DLD1 (cell line): ENCODE results near the gene LCN15.
"Not testable (repeated sequence)": the region's sequence is repeated elsewhere in the genome, so short reads cannot be mapped to it uniquely, and the experiment has no call there.

Experiments
- in situ Hi-C: cut with HindIII; loops from 2 replicates; pipeline ENCODE4 v1.10.0; 2017; ENCODE audit warnings: low sequenced_read_pairs

Gene LCN15

DNA sequence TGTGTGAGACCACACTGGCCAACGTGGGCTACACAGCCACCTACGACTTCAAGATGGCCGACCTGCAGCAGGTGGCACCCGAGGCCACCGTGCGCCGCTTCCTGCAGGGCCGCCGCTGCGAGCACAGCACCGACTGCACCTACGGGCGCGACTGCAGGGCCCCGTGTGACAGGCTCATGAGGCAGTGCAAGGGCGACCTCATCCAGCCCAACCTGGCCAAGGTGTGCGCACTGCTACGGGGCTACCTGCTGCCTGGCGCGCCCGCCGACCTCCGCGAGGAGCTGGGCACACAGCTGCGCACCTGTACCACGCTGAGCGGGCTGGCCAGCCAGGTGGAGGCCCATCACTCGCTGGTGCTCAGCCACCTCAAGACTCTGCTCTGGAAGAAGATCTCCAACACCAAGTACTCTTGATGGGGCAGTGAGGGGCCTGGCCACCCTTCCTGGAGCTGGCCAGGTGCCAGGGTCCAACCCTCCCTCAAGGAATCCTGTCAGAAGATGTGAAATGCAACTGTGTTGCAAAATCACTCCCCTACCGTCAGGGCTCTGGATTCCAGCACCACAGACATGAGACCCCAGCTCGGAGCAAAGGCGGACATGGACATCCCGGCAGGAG lies 40.8 kb downstream of the LCN15 start:
- in situ Hi-C loops: no loop called here

DNA sequence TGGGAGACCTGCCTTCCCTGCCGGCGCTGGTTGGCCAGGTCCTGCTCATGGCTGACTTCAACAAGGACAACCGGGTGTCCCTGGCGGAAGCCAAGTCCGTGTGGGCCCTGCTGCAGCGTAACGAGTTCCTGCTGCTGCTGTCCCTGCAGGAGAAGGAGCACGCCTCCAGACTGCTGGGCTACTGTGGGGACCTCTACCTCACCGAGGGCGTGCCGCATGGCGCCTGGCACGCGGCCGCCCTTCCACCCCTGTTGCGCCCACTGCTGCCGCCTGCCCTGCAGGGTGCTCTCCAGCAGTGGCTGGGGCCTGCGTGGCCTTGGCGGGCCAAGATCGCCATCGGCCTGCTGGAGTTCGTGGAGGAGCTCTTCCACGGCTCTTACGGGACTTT lies 41.4 kb downstream of the LCN15 start:
- in situ Hi-C loops: no loop called here

- in situ Hi-C loops: no loop called here
These were observed 42.0 kb downstream of the LCN15 start for GRCh38 chr9:136722093-136722968.

DNA sequence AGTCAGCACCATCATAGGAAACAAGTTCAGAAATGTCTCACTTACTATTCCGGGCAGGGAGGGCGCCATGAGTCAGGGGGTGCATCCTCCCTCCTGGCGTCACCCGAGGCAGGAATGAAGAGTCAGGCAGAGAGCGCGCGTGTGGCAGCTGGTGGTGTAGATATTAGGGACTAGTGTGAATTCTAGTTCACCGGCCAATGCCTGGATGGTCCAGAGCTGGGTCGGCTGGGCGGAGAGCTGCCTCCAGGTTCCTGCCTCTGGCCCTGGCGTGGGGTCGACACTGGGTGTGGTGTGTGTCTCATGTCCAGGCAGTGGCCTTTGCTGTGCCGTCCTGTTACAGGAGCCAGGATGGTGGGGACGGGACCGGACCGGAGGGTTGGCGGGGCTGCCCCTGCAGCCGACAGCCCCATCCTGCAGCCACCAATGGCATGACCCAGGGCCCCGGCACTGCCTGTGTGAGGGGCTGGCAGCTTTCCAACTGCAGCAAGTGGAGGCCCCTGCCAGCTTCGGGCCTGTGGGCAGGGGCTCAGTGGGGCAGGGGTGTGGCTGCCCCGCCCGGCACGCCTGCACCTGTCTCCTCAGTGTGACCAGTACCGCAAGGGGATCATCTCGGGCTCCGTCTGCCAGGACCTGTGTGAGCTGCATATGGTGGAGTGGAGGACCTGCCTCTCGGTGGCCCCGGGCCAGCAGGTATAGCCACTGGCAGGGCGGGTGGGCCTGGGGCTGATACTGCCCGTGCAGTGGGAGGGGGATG lies 42.8 kb downstream of the LCN15 start:
- in situ Hi-C loops: no loop called here

DNA sequence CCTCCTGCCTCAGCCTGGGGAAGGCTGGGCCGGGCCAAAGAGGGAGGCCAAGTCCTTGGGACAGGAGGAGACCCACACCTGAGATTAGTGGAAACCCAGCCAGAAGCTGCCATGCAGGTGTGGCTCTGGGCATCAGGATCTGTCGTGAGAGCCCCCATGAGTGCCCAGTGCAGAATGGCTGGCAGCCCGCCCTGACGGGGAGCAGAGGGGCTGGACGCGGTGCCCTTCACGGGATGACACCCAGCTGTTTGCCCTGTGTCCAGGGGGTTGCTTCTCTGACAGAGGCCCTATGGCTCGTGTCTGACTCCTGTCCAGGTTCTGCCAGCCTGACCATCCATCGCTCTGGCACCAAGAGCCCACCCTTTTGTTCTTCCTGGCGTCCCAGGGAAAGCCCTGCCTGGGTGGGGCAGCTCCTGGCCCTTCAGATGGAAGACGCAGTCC lies 43.4 kb downstream of the LCN15 start:
- in situ Hi-C loops: no loop called here

DNA sequence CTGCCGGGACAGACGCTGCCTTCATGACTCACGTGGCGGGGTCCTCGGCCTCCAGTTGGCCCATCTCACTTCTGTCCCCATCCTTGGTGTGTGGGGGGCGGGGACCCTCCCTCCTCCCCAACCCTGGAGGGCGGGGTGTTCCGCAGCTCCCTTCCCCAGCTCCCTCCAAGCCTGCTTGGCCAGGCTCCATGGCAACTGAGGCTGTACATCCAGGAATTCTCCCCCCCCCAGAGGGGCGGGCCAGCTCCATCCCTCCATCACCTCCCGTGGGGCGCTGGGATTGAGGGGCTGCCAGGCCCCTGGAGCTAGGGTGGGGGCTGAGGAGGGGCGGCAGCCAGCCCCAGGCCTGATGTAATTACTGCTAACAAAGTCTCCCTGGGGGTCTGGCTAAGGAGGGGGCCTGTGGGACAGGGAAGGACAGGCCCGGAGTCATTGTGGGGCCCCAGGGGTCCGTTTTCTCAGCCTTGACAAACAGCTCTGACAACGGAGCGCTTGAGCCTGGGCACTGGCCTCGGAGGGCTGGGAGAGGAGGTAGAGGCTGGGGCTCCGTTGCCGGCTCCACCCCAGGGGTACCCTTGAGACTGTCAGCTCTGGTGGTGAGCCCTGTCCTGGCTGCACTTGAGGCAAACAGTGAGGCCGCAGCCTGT lies 43.9 kb downstream of the LCN15 start:
- in situ Hi-C loops: no loop called here

DNA sequence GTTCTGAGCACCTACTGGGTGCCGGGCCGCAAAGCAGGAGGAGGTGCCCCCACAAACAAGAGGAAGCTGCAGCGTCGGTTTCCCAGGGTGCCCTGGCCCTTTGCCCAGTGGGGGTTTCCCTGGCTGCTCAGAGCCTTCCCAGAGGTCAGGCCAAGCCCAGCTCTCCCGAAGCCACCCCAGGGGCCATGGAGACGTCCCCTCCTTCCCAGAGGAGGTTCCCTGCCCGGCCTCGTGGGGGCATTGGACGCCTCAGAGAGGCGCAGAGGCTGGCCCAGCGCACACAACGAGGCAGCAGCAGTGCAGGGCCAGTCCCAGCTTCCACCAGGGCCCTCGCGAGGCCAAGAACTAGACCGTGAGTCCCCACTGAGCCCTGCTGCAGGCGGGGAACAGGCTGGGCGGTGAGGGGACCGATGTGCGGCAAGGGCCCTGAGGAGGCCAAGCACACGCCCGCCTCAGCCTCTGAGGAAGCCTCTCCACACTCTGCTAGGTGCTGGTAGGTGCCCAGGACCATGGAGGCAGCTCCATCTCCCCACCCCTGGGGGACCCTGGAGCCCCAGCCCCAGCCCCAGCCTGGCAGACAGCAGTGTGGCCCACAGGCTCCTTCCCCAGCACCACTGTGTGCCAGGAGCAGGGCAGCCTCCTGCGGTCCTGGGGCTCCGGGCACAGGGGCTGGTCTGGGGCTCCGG lies 45.0 kb downstream of the LCN15 start:
- in situ Hi-C loops: no loop called here

- in situ Hi-C loops: no loop called here
These were observed 45.7 kb downstream of the LCN15 start for GRCh38 chr9:136718345-136719194.

GRCh38 chr9:136717399-136717798 lies 46.9 kb downstream of the LCN15 start:
- in situ Hi-C loops: no loop called here

DNA sequence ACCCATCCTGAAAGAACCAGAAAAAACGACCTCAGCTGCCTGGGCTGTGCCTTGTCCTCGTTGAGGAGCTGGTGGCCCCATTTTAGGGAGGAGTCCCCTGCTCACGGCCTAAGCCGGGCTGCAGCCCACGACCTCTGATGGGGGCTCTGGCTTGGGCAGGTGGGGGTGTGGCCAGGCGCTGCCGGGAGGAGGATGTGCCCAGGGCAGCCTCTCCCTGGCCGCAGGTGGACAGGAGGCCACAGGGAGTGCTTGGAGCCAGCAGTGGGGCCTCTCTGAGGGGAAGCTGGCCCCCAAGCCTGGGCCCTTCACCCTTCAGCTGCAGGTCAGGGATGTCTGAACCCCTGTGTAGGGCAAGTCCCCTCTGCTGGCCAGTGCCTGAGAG lies 49.4 kb downstream of the LCN15 start:
- in situ Hi-C loops: no loop called here

DNA sequence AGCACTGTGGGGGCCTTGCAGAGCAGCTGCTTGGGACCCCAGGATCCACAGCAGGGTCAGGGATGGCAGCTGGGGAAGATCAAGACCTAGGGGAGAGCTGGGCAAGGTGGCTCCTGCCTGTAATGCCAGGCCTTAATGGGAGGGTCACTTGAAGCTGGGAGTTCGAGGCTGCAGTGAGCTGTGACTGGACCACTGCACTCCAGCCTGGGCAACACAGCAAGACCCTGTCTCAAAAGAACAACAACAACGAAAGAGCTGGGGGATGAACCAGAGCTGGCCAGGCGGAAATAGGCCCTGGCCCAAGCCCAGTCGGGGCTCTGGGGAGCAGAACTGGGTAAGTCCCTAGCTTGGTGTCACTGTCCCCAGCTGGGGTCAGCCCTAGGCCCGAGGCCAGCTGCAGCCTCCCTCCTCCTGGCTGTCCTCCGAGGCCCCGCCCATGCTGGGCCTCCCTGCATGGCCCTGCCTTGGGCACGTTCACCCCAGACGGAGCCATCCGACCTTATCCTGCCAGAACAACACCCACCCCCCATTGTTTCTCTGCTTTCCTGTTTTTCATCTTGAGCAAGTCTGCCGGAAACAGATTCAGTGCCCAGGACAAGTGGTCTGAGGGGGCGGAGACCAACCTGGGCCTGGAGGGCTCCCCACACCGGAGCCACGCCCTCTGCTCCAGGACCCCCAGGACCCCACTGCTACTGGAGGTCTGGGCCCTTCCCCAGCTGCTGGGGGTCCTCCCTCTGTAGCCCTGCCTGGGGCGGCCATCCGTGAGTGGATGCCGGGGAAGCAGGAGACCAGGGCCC lies 50.0 kb downstream of the LCN15 start:
- in situ Hi-C loops: no loop called here

GRCh38 chr9:136713550-136713949 lies 50.8 kb downstream of the LCN15 start:
- in situ Hi-C loops: no loop called here

- in situ Hi-C loops: no loop called here
These were observed 51.4 kb downstream of the LCN15 start for GRCh38 chr9:136712690-136713544.

DNA sequence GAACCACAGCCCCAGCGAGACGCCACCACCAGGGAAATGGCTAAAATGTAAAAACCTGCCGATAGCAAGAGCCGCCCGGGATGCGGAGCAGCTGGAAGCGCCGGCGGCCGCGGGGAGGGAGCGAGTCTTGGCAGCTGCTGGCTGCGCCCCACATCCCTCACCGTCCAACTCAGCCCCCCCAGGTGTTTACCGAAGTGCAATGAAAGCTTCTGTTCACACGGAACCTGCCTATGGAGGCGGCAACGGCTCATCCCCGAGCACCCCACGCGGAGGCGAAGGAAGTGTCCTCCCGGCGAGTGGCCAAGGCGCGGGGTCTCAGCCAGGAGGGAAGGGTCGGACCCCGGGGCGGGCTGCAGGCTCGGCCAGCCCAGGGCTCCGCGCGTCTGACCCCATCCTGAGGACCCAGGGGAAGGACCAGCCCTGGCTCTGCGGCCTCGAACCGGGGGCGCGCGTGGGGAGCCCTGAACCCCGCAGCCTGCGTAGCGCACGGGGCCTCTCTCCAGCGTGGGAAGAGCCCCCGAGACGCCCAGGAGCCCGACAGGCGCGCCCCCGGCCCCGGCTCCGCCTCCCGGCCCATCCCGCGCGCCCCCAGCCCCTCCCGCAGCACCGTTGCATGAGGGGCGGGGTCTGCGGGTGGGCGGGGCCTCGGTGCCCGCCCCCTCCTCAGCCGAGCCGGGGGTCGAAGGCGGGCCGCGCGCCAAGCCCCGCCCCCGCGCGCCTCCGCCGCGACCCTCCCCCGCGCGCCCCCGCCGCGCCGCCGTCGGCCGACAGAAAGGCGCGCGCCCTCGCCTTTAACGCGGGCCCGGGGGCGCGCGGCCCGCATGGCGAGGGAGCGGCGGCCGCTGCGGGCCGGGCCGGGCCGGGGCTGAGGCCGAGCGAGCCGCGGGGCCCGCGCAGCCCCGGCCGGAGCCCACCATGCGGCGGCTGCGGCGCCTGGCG lies 52.3 kb downstream of the LCN15 start, which contains the start of gene DIPK1B:
DIPK1B (plus strand) TSS at position 822 of the 939 bp plus-strand sequence; CDS start at position 916, 94 bp downstream.
- in situ Hi-C loops: no loop called here

DNA sequence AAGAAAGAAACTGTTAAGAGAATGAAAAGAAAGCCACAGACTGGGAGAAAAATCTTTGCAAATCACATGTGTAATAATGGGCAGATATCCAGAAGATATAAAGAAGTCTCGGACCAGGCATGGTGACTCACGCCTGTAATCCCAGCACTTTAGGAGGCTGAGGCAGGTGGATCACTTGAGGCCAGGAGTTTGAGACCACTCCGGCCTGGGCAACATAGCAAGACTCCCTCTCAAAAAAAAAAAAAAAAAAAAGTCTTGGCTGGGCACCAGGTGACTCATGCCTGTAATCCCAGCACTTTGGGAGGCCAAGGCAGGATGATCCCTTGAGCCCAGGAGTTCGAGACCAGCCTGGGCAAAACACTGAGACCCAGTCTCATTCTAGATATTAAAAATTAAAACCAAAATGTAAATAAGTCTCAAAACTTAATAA lies 53.1 kb downstream of the LCN15 start:
- in situ Hi-C loops: not testable (repeated sequence)

GRCh38 chr9:136710543-136710942 lies 53.8 kb downstream of the LCN15 start:
- in situ Hi-C loops: no loop called here
